HG03439 (cell line): ENCODE measurements around the gene ZNF385B.

Experiments used
- ATAC-seq: cut with Tn5 transposase; IDR thresholded peaks from one replicate; pipeline ENCODE4 v1.9.1; 2021; ENCODE audit warnings: mild to moderate bottlenecking, moderate library complexity; ENCODE audit not compliant: unreplicated experiment

The ZNF385B gene

GRCh38 chr2:179454443-179455171, 406.8 kb downstream of the ZNF385B start:
- ATAC-seq = no peak

GRCh38 chr2:179449010-179449409, 412.4 kb downstream of the ZNF385B start:
- ATAC-seq = no peak

GRCh38 chr2:179447839-179448447, 413.5 kb downstream of the ZNF385B start:
- no peak for ATAC-seq

GRCh38 chr2:179447421-179447820, 414.0 kb downstream of the ZNF385B start:
- ATAC-seq = no peak

GRCh38 chr2:179446476-179447141, 414.8 kb downstream of the ZNF385B start:
- ATAC-seq = no peak

GRCh38 chr2:179444056-179444455, 417.4 kb downstream of the ZNF385B start:
- ATAC-seq = no peak

- ATAC-seq = no peak
Measured at GRCh38 chr2:179443180-179443579, 418.2 kb downstream of the ZNF385B start.

GRCh38 chr2:179442206-179442605, 419.2 kb downstream of the ZNF385B start:
- ATAC-seq = no peak

- no peak for ATAC-seq
Measured at GRCh38 chr2:179441551-179441950, 419.9 kb downstream of the ZNF385B start.

GRCh38 chr2:179440642-179441251, 420.7 kb downstream of the ZNF385B start:
- no peak for ATAC-seq

- ATAC-seq = no peak
Measured at GRCh38 chr2:179438654-179439053, 422.8 kb downstream of the ZNF385B start.

GRCh38 chr2:179437430-179437829, 424.0 kb downstream of the ZNF385B start:
- ATAC-seq = no peak

- no peak for ATAC-seq
Measured at GRCh38 chr2:179435566-179435965, 425.8 kb downstream of the ZNF385B start.

- no peak for ATAC-seq
Measured at GRCh38 chr2:179435000-179435399, 426.4 kb downstream of the ZNF385B start.

- no peak for ATAC-seq
Measured at GRCh38 chr2:179434357-179434756, 427.1 kb downstream of the ZNF385B start.

- ATAC-seq = no peak
Measured at GRCh38 chr2:179432751-179433150, 428.7 kb downstream of the ZNF385B start.

- ATAC-seq = no peak
Measured at GRCh38 chr2:179429597-179429996, 431.8 kb downstream of the ZNF385B start.

GRCh38 chr2:179429060-179429471, 432.3 kb downstream of the ZNF385B start:
- ATAC-seq = no peak

GRCh38 chr2:179428649-179429048, 432.8 kb downstream of the ZNF385B start:
- ATAC-seq = no peak

- no peak for ATAC-seq
Measured at GRCh38 chr2:179427065-179427464, 434.3 kb downstream of the ZNF385B start.

- ATAC-seq = no peak
Measured at GRCh38 chr2:179424571-179424970, 436.8 kb downstream of the ZNF385B start.
